ENCODE data around the gene PHACTR2.
"Not testable (repeated sequence)": the region's sequence is repeated elsewhere in the genome, so short reads cannot be mapped to it uniquely, and the experiment has no call there.

The PHACTR2 gene

DNA sequence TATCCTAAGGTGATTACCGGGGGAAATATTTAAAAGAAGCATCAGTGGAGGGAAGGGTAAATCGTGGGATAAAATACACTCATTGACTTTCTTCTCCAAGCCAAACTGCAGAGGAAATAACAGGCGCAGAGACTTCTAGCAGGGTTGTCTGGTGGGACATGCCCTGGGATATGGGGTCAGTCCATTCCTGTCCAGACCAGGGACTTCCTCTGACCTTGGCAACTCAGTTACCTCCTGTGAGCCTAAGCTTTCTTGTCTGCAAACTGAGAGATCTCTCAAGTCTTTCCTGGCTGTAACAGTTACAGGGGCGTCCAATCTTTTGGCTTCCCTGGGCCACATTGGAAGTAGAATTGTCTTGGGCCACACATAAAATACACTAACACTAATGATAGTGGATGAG lies 21.7 kb upstream of the PHACTR2 start:
- Mint-ChIP-seq H3K4me3 (no peak overlapping the region), H3K36me3 (ENCODE audit: low read depth) (peaks cover 7% of the 10 kb centered on the region), H3K4me1 (no peaks in the 10 kb centered on the region), H3K9me3 (peaks cover 21% of the 10 kb centered on the region), H3K27me3 (ENCODE audit: low read depth) (no peaks in the 10 kb centered on the region), H3K27ac (no peak overlapping the region)
- TF ChIP-seq, protein P1, sequence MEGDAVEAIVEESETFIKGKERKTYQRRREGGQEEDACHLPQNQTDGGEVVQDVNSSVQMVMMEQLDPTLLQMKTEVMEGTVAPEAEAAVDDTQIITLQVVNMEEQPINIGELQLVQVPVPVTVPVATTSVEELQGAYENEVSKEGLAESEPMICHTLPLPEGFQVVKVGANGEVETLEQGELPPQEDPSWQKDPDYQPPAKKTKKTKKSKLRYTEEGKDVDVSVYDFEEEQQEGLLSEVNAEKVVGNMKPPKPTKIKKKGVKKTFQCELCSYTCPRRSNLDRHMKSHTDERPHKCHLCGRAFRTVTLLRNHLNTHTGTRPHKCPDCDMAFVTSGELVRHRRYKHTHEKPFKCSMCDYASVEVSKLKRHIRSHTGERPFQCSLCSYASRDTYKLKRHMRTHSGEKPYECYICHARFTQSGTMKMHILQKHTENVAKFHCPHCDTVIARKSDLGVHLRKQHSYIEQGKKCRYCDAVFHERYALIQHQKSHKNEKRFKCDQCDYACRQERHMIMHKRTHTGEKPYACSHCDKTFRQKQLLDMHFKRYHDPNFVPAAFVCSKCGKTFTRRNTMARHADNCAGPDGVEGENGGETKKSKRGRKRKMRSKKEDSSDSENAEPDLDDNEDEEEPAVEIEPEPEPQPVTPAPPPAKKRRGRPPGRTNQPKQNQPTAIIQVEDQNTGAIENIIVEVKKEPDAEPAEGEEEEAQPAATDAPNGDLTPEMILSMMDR (IDR thresholded peaks at IDR 0.05; ENCODE audit: unreplicated experiment in 3 of 3) = no peak

DNA sequence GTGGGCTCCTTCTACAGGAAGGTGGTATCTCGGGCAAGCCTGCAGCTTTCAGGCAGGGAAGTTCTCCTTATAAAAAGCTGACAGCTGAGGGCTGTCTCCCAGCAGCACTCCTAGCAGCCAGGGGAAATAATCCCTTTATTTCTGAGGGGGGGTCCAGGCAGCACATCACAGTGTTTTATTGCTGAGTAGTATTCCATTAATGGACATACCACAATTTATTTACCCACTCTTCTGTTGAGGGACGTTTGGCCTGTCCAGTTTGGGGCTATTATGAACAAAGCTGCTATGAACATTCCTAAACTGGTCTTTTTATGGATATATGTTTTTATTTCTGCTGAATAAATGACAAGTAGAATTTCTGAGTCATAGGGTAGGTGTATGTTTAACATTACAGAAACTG lies 20.0 kb upstream of the PHACTR2 start:
- H3K4me3 Mint-ChIP-seq = no peak overlapping the region
- TF ChIP-seq, protein P1 (IDR thresholded peaks at IDR 0.05; ENCODE audit: unreplicated experiment in 3 of 3) = no peak
- no peaks in the 10 kb centered on the region for H3K4me1 Mint-ChIP-seq
- H3K27me3 Mint-ChIP-seq (ENCODE audit: low read depth) = no peaks in the 10 kb centered on the region
- H3K27ac Mint-ChIP-seq = no peak overlapping the region
- peaks cover 22% of the 10 kb centered on the region for H3K9me3 Mint-ChIP-seq
- H3K36me3 Mint-ChIP-seq (ENCODE audit: low read depth) = peaks cover 7% of the 10 kb centered on the region

DNA sequence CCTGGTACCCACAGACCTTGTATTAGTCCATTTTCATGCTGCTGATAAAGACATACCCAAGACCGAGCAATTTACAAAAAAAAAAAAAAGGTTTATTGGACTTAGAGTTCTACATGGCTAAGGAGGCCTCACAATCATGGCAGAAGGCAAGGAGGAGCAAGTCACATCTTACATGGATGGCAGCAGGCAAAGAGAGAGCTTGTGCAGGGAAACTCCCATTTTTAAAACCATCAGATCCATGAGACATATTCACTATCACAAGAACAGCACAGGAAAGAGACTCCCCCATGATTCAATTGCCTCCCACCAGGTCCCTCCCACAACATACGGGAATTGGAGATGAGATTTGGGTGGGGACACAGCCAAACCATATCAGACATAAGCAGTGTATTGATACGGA lies 17.6 kb upstream of the PHACTR2 start:
- not testable (repeated sequence) for H3K36me3 Mint-ChIP-seq (ENCODE audit: low read depth); H3K27me3 Mint-ChIP-seq (ENCODE audit: low read depth); H3K27ac Mint-ChIP-seq; H3K4me3 Mint-ChIP-seq; H3K4me1 Mint-ChIP-seq
- peaks cover 31% of the 10 kb centered on the region for H3K9me3 Mint-ChIP-seq

DNA sequence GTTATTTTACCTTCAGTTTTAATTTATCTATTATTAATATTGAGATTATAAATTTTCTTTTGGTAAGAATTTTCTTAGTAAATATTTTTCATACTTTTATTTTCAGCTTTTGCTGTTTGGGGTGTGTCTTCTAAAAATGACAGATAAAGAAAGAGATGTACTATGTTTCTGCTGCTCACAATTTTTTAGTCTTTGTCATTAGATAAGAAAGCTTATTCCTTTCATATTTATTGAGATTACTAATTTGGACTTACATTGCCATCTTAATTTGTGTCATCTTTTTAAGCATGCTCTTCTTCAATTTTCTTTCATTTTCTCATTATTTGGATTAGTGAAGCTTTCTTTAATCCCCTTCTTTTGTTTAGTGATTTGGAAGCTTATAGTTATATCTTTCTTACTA lies 13.6 kb upstream of the PHACTR2 start:
- peaks cover 7% of the 10 kb centered on the region for H3K36me3 Mint-ChIP-seq (ENCODE audit: low read depth)
- no peak overlapping the region for H3K27ac Mint-ChIP-seq
- H3K27me3 Mint-ChIP-seq (ENCODE audit: low read depth) = no peaks in the 10 kb centered on the region
- no peak overlapping the region for H3K4me3 Mint-ChIP-seq
- H3K4me1 Mint-ChIP-seq = no peaks in the 10 kb centered on the region
- TF ChIP-seq, protein P1 (IDR thresholded peaks at IDR 0.05; ENCODE audit: unreplicated experiment in 3 of 3) = no peak
- H3K9me3 Mint-ChIP-seq = peaks cover 61% of the 10 kb centered on the region

DNA sequence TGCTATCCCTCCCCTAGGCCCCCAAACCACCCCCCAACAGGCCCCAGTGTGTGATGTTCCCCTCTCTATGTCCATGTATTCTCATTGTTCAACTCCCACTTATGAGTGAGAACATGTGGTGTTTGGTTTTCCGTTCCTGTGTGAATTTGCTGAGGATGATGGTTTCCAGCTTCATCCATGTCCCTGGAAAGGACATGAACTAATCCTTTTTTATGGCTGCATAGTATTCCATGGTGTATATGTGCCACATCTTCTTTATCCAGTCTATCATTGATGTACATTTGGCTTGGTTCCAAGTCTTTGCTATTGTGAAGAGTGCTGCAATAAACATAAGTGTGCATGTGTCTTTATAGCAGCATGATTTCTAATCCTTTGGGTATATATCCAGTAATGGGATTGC lies 11.8 kb upstream of the PHACTR2 start:
- H3K4me3 Mint-ChIP-seq; H3K4me1 Mint-ChIP-seq; H3K36me3 Mint-ChIP-seq (ENCODE audit: low read depth); H3K27me3 Mint-ChIP-seq (ENCODE audit: low read depth); H3K27ac Mint-ChIP-seq: not testable (repeated sequence)
- H3K9me3 Mint-ChIP-seq = peaks cover 58% of the 10 kb centered on the region

DNA sequence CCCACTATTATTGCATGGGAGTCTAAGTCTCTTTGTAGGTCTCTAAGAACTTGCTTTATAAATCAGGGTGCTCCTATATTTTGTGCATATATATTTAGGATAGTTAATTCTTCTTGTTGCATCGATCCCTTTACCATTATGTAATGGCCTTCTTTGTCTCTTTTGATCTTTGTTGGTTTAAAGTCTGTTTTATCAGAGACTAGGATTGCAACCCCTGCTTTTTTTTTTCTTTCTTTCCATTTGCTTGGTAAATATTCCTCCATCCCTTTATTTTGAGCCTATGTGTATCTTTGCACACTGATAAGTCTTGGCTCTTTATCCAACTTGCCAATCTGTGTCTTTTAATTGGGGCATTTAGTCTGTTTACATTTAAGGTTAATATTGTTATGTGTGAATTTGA lies 8.3 kb upstream of the PHACTR2 start:
- H3K27me3 Mint-ChIP-seq (ENCODE audit: low read depth); H3K4me3 Mint-ChIP-seq; H3K36me3 Mint-ChIP-seq (ENCODE audit: low read depth); H3K27ac Mint-ChIP-seq: not testable (repeated sequence)
- Mint-ChIP-seq H3K4me1 (peaks cover 16% of the 10 kb centered on the region), H3K9me3 (peaks cover 52% of the 10 kb centered on the region)

DNA sequence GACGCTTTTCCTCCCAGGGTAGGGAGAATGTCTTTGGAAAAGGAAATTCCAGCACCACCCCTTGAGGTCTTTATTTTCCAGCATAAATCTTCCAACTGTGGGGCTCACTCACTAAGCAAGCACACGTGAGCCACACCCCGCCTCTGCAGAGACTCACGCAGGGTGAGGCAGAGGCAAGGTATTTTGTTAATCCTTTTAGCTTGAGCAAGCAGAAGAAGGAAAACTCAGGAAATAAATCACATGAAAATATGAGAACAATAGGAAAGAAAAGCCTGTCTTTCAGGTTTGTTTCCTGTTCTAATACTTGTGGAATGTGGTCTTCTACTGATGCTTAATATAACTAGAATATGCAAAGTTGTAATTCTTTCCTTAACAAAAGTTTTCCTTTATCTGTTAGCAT lies 4.1 kb upstream of the PHACTR2 start:
- Mint-ChIP-seq H3K27ac (peak overlapping the region; percentile 64 to 86 (median 80)), H3K27me3 (ENCODE audit: low read depth) (no peaks in the 10 kb centered on the region), H3K4me3 (peak overlapping the region in 1 of 3 experiments; percentile 37), H3K4me1 (peaks cover 37% of the 10 kb centered on the region), H3K9me3 (peaks cover 18% of the 10 kb centered on the region), H3K36me3 (ENCODE audit: low read depth) (peaks cover 4% of the 10 kb centered on the region)
- TF ChIP-seq, protein P1 (IDR thresholded peaks at IDR 0.05; ENCODE audit: unreplicated experiment in 3 of 3) = no peak

All from nephron (organoid).